PC-3 (cell line): ENCODE data around the gene CFAP221. TPM values are rescaled to one million over a fixed set of nuclear protein-coding genes. Genes with fewer than 3 reads are reported as not detected.

Experiments
- ATAC-seq: fragments of 200-7000 bp; cut with Tn5 transposase; 2 replicates; pipeline ENCODE4 v1.9.1; 2020; ENCODE audit warnings: mild to moderate bottlenecking, moderate library complexity
- BruUV-seq: library from RNA; stranded (reverse); fragments of 400-500 nt; replicated peaks from 2 replicates; lab custom pipeline; 2021; lab: Mats Ljungman, UMichigan
- CTCF ChIA-PET: fragments of 300-600 bp; sonication (Branson Sonifier 250); formaldehyde crosslinking; loops from one replicate; lab custom pipeline; 2022; ENCODE audit warnings: antibody characterized with exemption; lab: Charles Lee
- POLR2A ChIA-PET: fragments of 300-600 bp; sonication (Branson Sonifier 250); formaldehyde crosslinking; loops from one replicate; lab custom pipeline; 2022; ENCODE audit warnings: antibody characterized with exemption; ENCODE audit not compliant: unreplicated experiment; lab: Charles Lee
- DNase-seq: peaks from one replicate; pipeline ENCODE4 v3.0.0-alpha.2; 2015
- H2AFZ ChIP-seq: fragments of 300-600 bp; sonication (generic); 2 replicates; pipeline ENCODE4 v1.6.0; 2016; ENCODE audit warnings: antibody characterized with exemption, low read length
- H3F3A ChIP-seq: fragments of 300-600 bp; sonication (generic); one replicate; pipeline ENCODE4 v1.6.0; 2017; ENCODE audit warnings: antibody characterized with exemption, low read length, control low read depth, mild to moderate bottlenecking; ENCODE audit not compliant: unreplicated experiment
- H3K27ac ChIP-seq: fragments of 300-600 bp; sonication (generic); 2 replicates; pipeline ENCODE4 v1.5.1; 2016; ENCODE audit warnings: mild to moderate bottlenecking, low read length
- H3K27me3 ChIP-seq: fragments of 300-600 bp; sonication (generic); 2 replicates; pipeline ENCODE4 v1.6.1; 2016; ENCODE audit warnings: low read length, mixed read lengths
- H3K36me3 ChIP-seq: fragments of 300-600 bp; sonication (generic); 2 replicates; pipeline ENCODE4 v1.6.1; 2016; ENCODE audit warnings: low read depth, mixed run types, low read length, mixed read lengths
- H3K4me1 ChIP-seq: fragments of 300-600 bp; sonication (generic); 2 replicates; pipeline ENCODE4 v1.5.1; 2016; ENCODE audit warnings: low read length; ENCODE audit not compliant: insufficient read depth
- H3K4me2 ChIP-seq: fragments of 300-600 bp; sonication (generic); 2 replicates; pipeline ENCODE4 v1.6.0; 2016; ENCODE audit warnings: low read length
- H3K4me3 ChIP-seq: fragments of 300-600 bp; sonication (generic); 2 replicates; pipeline ENCODE4 v1.5.1; 2016; ENCODE audit warnings: mild to moderate bottlenecking, low read length, mixed read lengths
- H3K79me2 ChIP-seq: fragments of 300-600 bp; sonication (generic); 2 replicates; pipeline ENCODE4 v1.6.1; 2017; ENCODE audit warnings: low read length, mixed read lengths
- H3K9ac ChIP-seq: fragments of 300-600 bp; sonication (generic); 2 replicates; pipeline ENCODE4 v1.6.0; 2016; ENCODE audit warnings: mild to moderate bottlenecking, low read length
- H3K9me2 ChIP-seq: fragments of 300-600 bp; sonication (generic); replicated peaks from 2 replicates; pipeline ENCODE4 v1.6.1; 2016; ENCODE audit warnings: mixed run types, low read length, mixed read lengths
- H3K9me3 ChIP-seq: fragments of 300-600 bp; sonication (generic); 2 replicates; pipeline ENCODE4 v1.6.1; 2016; ENCODE audit warnings: low read length, mixed read lengths
- H4K20me1 ChIP-seq: fragments of 300-600 bp; sonication (generic); 2 replicates; pipeline ENCODE4 v1.6.1; 2016; ENCODE audit warnings: low read length, mixed read lengths
- CTCF ChIP-seq: fragments of 300-600 bp; sonication (generic); conservative IDR thresholded peaks from 2 replicates; pipeline ENCODE4 v1.5.1; 2017; ENCODE audit warnings: antibody characterized with exemption, low read depth, mild to moderate bottlenecking, low read length
- EZH2 ChIP-seq: fragments of 300-600 bp; sonication (generic); IDR thresholded peaks from one replicate; pipeline ENCODE4 v1.6.1; 2017; ENCODE audit warnings: antibody characterized with exemption, mild to moderate bottlenecking, low read length; ENCODE audit not compliant: unreplicated experiment
- EZH2phosphoT487 ChIP-seq: fragments of 300-600 bp; sonication (generic); IDR thresholded peaks from 2 replicates; pipeline ENCODE4 v1.6.1; 2018; ENCODE audit warnings: mild to moderate bottlenecking, antibody characterized with exemption, low read length, borderline replicate concordance
- intact Hi-C: fragments of 100-400 bp; cut with micrococcal nuclease; formaldehyde crosslinking; loops from 2 replicates; pipeline ENCODE4 v1.9.0; 2023
- total RNA-seq: library from RNA; depleted of rRNA; stranded (reverse); fragments of >200 nt; gene quantifications from 2 replicates; pipeline ENCODE4 v1.2.3, GENCODE V29; 2014

Gene CFAP221
- total RNA-seq, 1 experiment from 2014 or later = not detected

GRCh38 chr2:119565481-119565880, 21.2 kb downstream of the CFAP221 start:
- no TSS peak for BruUV-seq
- DNase-seq (no peak), ATAC-seq (no peak)
- ChIA-PET POLR2A (no interaction called here), CTCF (no interaction called here)
- Histone ChIP-seq H2AFZ (no peak overlapping the region), H3K36me3 (no peaks in the 10 kb centered on the region), H3K9me3 (no peaks in the 10 kb centered on the region), H3K4me1 (no peaks in the 10 kb centered on the region), H3K27me3 (no peaks in the 10 kb centered on the region), H3F3A (no peaks in the 10 kb centered on the region), H3K9me2 (no peaks in the 10 kb centered on the region), H3K4me2 (no peak overlapping the region), H3K4me3 (no peak overlapping the region), H3K79me2 (no peaks in the 10 kb centered on the region), H3K9ac (no peak overlapping the region), H3K27ac (no peak overlapping the region), H4K20me1 (no peaks in the 10 kb centered on the region)
- TF ChIP-seq EZH2 (no peak), EZH2phosphoT487 (no peak), CTCF (no peak)
- intact Hi-C loops = no loop called here

GRCh38 chr2:119567292-119567691, 23.0 kb downstream of the CFAP221 start:
- Histone ChIP-seq H3K4me3 (no peak overlapping the region), H3K9ac (no peak overlapping the region), H3F3A (no peaks in the 10 kb centered on the region), H3K4me2 (no peak overlapping the region), H3K27me3 (no peaks in the 10 kb centered on the region; the same call in 1 of the 2 replicates), H3K9me2 (no peaks in the 10 kb centered on the region), H2AFZ (no peak overlapping the region), H3K27ac (no peak overlapping the region), H3K9me3 (no peaks in the 10 kb centered on the region), H3K4me1 (no peaks in the 10 kb centered on the region), H4K20me1 (no peaks in the 10 kb centered on the region), H3K79me2 (no peaks in the 10 kb centered on the region), H3K36me3 (no peaks in the 10 kb centered on the region)
- ChIA-PET CTCF (no interaction called here), POLR2A (no interaction called here)
- intact Hi-C loops = no loop called here
- DNase-seq (no peak), ATAC-seq (no peak)
- no TSS peak for BruUV-seq
- no peak for TF ChIP-seq CTCF
- no peak for TF ChIP-seq EZH2phosphoT487
- TF ChIP-seq EZH2 = no peak

GRCh38 chr2:119574108-119574815, 30.0 kb downstream of the CFAP221 start:
- TF ChIP-seq EZH2phosphoT487 = no peak
- no peak for TF ChIP-seq EZH2
- TF ChIP-seq CTCF = no peak
- H3F3A ChIP-seq = no peaks in the 10 kb centered on the region

More at GRCh38 chr2:119574108-119574815, 30.0 kb downstream of the CFAP221 start:
- Histone ChIP-seq H3K27ac (no peak overlapping the region), H3K36me3 (no peaks in the 10 kb centered on the region), H3K9me2 (no peaks in the 10 kb centered on the region), H3K4me2 (no peak overlapping the region), H3K4me1 (no peaks in the 10 kb centered on the region), H3K4me3 (no peak overlapping the region), H3K79me2 (no peaks in the 10 kb centered on the region), H4K20me1 (no peaks in the 10 kb centered on the region), H3K9ac (no peak overlapping the region), H2AFZ (no peak overlapping the region), H3K9me3 (no peaks in the 10 kb centered on the region), H3K27me3 (peaks cover 11% of the 10 kb centered on the region; the same call in 1 of the 2 replicates)
- DNase-seq (no peak), ATAC-seq (no peak)
- no TSS peak for BruUV-seq
- CTCF ChIA-PET = no interaction called here
- intact Hi-C loops = no loop called here
- POLR2A ChIA-PET = no interaction called here
